ENCODE data around the gene AGXT2. TPM values are rescaled to one million over a fixed set of nuclear protein-coding genes. Genes with fewer than 3 reads are reported as not detected.

Gene AGXT2
- total RNA-seq, 1 donor from 2014 or later = not detected

DNA sequence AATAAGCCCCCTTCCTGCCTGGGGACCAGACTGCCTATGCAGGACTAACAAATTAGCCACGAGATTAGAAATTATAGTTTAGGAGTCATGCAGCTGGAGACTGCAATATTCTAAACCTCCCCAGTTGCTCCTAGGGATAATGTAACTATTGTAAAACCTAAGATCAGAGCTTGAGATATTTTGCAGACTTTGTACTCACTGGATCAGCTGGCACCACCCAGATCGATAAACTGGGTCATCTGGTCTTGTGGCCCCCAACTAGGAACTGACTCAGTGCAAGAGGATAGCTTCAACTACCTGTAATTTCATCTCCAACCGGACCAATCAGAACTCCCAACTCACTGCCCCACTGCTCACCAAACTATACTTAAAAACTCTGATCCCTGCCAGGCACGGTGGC lies 80.2 kb downstream of the AGXT2 start:
- DNase-seq (ENCODE audit: low spot score) = no peak

- DNase-seq (ENCODE audit: low spot score) = no peak
Observed at GRCh38 chr5:34959323-34959722, 88.4 kb downstream of the AGXT2 start.

DNA sequence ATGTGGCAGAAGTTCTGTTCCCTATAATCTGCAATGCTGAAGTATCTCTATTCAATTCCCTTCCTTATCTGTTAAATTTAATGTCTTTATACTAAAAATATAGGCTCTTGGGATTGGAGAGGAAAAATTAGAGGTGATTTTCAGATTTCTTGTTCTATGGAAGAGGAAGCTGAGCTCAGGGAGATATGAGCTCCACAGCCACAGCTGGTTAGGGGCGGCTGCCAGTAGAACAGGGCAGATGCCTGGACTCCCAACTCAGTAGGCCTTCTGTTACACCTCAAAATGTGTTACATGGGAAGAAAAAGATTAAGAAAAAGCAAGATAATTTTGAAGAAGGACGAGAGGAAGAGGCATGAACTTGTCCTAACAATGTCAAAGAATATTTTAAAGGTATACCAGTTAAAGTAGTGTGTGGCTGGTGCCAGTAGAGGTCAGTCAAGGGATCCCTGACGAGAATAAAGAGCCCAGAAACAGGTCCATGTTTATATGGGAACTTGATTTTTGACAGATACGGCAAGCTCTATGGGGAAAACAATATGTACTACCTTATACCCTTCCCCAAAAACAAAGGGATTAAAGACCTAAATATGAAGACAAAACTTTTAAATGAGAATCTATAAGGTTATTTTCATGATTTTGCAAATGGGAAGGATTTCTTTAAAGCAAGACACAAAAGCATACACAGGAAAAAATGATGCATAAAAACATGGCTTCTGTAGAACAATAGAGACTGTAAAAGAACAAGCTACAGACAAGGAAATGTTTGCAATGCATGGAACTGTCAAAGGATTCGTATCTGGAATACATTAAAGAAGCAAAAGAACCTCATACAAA lies 89.7 kb downstream of the AGXT2 start:
- DNase-seq (ENCODE audit: low spot score) = no peak

- DNase-seq (ENCODE audit: low spot score) = no peak
Observed at GRCh38 chr5:34957321-34957720, 90.4 kb downstream of the AGXT2 start.

Other genes with a start within 250 kb of the AGXT2 start
- gene TTC23L, start 208.8 kb downstream of the AGXT2 start, total RNA-seq = 2.8 TPM
- gene RAD1, start 132.4 kb downstream of the AGXT2 start, total RNA-seq = 25.1 TPM
- 42.1 TPM for gene BRIX1, start 132.2 kb downstream of the AGXT2 start, total RNA-seq
- gene DNAJC21, start 118.4 kb downstream of the AGXT2 start, total RNA-seq = 45.3 TPM
- gene PRLR, start 182.5 kb upstream of the AGXT2 start, total RNA-seq = 6.2 TPM